Activated CD8-positive, alpha-beta memory T cell treated with anti-CD3 and anti-CD28 coated beads, Interleukin-2, amount 50 U/mL, for 24 hours (primary cell): ENCODE results near the gene MSX1.

ENCODE experiments used
- DNase-seq: peaks from one replicate; pipeline ENCODE4 v3.0.0-alpha.2; 2020; ENCODE audit errors: extremely low read depth

The MSX1 gene

DNA sequence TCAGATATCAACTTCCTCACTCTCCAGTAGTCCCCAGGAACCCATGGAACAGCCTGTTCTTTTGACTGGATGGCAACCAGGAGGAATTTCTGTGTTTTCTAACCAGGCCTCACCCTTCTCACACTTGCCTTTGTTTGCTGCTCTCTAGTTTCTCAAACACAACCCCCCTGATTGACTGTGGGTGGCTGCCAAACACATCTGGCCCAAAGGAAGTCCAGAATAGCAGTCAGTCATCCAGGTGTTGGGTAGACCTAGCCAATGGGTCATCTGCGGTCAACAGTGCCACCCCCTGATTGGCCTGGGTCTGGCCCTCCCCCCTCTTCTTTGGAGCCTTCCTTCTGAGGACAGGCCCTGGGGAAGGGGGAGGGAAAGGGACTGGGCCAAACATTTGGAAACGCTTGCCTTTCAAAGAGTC lies 53.7 kb downstream of the MSX1 start:
- DNase-seq, result no peak
